ENCODE results near the gene FAM13B.
"Not testable (repeated sequence)": the region's sequence is repeated elsewhere in the genome, so short reads cannot be mapped to it uniquely, and the experiment has no call there.

The FAM13B gene

GRCh38 chr5:138054847-138055558 is 22.1 kb upstream of the FAM13B start:
- Histone ChIP-seq H3K36me3 (ENCODE audit: control insufficient read depth, insufficient read depth, low read length) (no peaks in the 10 kb centered on the region), H3K4me1 (ENCODE audit: control insufficient read depth, insufficient read depth, low read length, poor library complexity, severe bottlenecking) (no peaks in the 10 kb centered on the region), H3K27me3 (replicated peaks; ENCODE audit: control insufficient read depth, insufficient read depth, low read length, poor library complexity, severe bottlenecking) (no peaks in the 10 kb centered on the region), H3K27ac (ENCODE audit: insufficient read depth, low read length, poor library complexity, severe bottlenecking) (no peak overlapping the region), H3K9me3 (ENCODE audit: control insufficient read depth, low read length) (no peaks in the 10 kb centered on the region), H3K4me3 (ENCODE audit: insufficient read depth, low read depth, low read length, poor library complexity, severe bottlenecking) (no peak overlapping the region)
- DNase-seq = no peak

- no peak overlapping the region for H3K27ac ChIP-seq (ENCODE audit: insufficient read depth, low read length, poor library complexity, severe bottlenecking)
- no peaks in the 10 kb centered on the region for H3K4me1 ChIP-seq (ENCODE audit: control insufficient read depth, insufficient read depth, low read length, poor library complexity, severe bottlenecking)
- no peaks in the 10 kb centered on the region for H3K27me3 ChIP-seq (replicated peaks; ENCODE audit: control insufficient read depth, insufficient read depth, low read length, poor library complexity, severe bottlenecking)
- DNase-seq = no peak
- no peaks in the 10 kb centered on the region for H3K9me3 ChIP-seq (ENCODE audit: control insufficient read depth, low read length)
- no peak overlapping the region for H3K4me3 ChIP-seq (ENCODE audit: insufficient read depth, low read depth, low read length, poor library complexity, severe bottlenecking)
- no peaks in the 10 kb centered on the region for H3K36me3 ChIP-seq (ENCODE audit: control insufficient read depth, insufficient read depth, low read length)
Observed at GRCh38 chr5:138054206-138054605, 21.3 kb upstream of the FAM13B start.

DNA sequence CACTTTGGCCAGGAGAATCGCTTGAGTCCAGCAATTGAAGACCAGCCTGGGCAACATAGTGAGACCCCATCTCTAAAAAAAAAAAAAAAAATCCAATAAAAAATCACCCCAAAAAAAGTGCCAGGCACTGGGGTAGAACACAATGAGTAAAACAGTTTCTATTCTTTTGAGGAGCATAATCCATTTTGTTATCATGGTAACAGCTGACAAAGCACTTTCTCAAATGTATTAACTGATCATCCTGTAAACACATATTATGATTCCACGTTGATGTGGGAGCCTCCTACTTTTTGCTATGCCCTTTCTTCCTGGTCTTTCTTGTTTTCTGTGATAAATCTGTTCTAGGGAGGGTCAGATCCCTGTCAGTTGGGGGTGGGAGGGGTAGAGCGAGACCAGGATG is 20.7 kb upstream of the FAM13B start:
- no peak overlapping the region for H3K4me3 ChIP-seq (ENCODE audit: insufficient read depth, low read depth, low read length, poor library complexity, severe bottlenecking)
- H3K27ac ChIP-seq (ENCODE audit: insufficient read depth, low read length, poor library complexity, severe bottlenecking) = no peak overlapping the region
- no peaks in the 10 kb centered on the region for H3K9me3 ChIP-seq (ENCODE audit: control insufficient read depth, low read length)
- H3K4me1 ChIP-seq (ENCODE audit: control insufficient read depth, insufficient read depth, low read length, poor library complexity, severe bottlenecking) = no peaks in the 10 kb centered on the region
- H3K27me3 ChIP-seq (replicated peaks; ENCODE audit: control insufficient read depth, insufficient read depth, low read length, poor library complexity, severe bottlenecking) = no peaks in the 10 kb centered on the region
- H3K36me3 ChIP-seq (ENCODE audit: control insufficient read depth, insufficient read depth, low read length) = no peaks in the 10 kb centered on the region
- DNase-seq = no peak

DNA sequence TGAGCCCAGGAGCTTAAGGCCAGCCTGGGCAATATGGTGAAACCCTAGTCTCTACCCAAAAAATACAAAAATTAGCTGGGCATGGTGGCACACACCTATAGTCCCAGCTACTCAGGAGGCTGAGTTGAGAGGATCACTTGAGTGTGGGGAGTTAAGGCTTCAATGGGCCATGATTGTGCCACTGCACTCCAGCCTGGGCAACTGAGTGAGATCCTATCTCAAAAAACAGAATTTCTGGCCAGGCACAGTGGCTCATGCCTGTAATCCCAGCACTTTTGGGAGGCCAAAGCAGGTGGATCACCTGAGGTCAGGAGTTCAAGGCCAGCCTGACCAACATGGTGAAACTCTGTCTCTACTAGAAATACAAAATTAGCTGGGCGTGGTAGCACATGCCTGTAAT is 19.8 kb upstream of the FAM13B start:
- not testable (repeated sequence) for H3K4me3 ChIP-seq (ENCODE audit: insufficient read depth, low read depth, low read length, poor library complexity, severe bottlenecking); H3K27me3 ChIP-seq (replicated peaks; ENCODE audit: control insufficient read depth, insufficient read depth, low read length, poor library complexity, severe bottlenecking); H3K4me1 ChIP-seq (ENCODE audit: control insufficient read depth, insufficient read depth, low read length, poor library complexity, severe bottlenecking); H3K9me3 ChIP-seq (ENCODE audit: control insufficient read depth, low read length); H3K36me3 ChIP-seq (ENCODE audit: control insufficient read depth, insufficient read depth, low read length); H3K27ac ChIP-seq (ENCODE audit: insufficient read depth, low read length, poor library complexity, severe bottlenecking); DNase-seq

DNA sequence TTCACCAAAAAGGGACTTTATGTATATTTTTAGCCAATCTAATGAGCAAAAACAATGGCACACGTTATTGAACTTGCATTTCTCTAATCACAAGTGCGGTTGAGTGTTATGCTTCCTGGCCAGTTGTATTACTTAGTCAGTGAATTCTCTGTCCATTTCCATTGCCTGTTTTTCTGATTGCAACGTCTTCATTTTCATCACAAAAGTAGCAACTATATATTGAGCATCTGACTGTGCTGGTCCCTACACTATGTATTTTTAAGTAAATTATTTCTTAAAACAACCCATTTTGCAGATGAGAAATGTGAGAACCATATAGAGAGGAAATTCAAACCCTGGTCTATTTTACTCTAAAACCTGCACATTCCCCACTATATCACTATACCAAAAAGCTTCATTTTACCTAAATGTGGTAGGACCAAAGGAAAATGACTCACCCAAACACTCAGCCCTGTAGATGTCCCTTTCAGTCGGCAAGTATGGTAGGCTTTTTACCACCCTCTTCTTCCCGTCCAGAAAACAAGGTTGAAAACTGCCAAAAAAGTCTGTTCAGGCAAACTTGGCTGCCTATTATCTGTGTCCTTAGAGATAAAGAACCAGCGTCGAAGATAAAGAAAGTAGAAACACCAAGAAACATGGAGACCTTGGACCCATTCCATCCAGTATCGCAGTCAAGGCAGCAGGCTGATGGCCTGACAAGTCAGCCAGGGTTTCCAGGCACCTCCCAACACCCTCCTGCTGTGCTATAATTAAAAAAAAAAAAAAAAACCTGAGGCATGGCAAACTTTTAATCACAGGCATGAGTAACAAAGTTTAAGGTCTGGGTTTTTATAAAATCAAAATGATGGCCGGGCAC is 18.8 kb upstream of the FAM13B start:
- Histone ChIP-seq H3K4me1 (ENCODE audit: control insufficient read depth, insufficient read depth, low read length, poor library complexity, severe bottlenecking) (no peaks in the 10 kb centered on the region), H3K4me3 (ENCODE audit: insufficient read depth, low read depth, low read length, poor library complexity, severe bottlenecking) (no peak overlapping the region), H3K9me3 (ENCODE audit: control insufficient read depth, low read length) (no peaks in the 10 kb centered on the region), H3K36me3 (ENCODE audit: control insufficient read depth, insufficient read depth, low read length) (no peaks in the 10 kb centered on the region), H3K27me3 (replicated peaks; ENCODE audit: control insufficient read depth, insufficient read depth, low read length, poor library complexity, severe bottlenecking) (no peaks in the 10 kb centered on the region), H3K27ac (ENCODE audit: insufficient read depth, low read length, poor library complexity, severe bottlenecking) (no peak overlapping the region)
- no peak for DNase-seq

GRCh38 chr5:138045283-138045682 is 12.4 kb upstream of the FAM13B start:
- H3K27ac ChIP-seq (ENCODE audit: insufficient read depth, low read length, poor library complexity, severe bottlenecking); H3K4me3 ChIP-seq (ENCODE audit: insufficient read depth, low read depth, low read length, poor library complexity, severe bottlenecking); H3K9me3 ChIP-seq (ENCODE audit: control insufficient read depth, low read length); H3K4me1 ChIP-seq (ENCODE audit: control insufficient read depth, insufficient read depth, low read length, poor library complexity, severe bottlenecking); H3K36me3 ChIP-seq (ENCODE audit: control insufficient read depth, insufficient read depth, low read length); DNase-seq; H3K27me3 ChIP-seq (replicated peaks; ENCODE audit: control insufficient read depth, insufficient read depth, low read length, poor library complexity, severe bottlenecking): not testable (repeated sequence)

GRCh38 chr5:138038826-138039225 is 5.9 kb upstream of the FAM13B start:
- Histone ChIP-seq H3K27ac (ENCODE audit: insufficient read depth, low read length, poor library complexity, severe bottlenecking) (no peak overlapping the region), H3K4me1 (ENCODE audit: control insufficient read depth, insufficient read depth, low read length, poor library complexity, severe bottlenecking) (no peaks in the 10 kb centered on the region), H3K9me3 (ENCODE audit: control insufficient read depth, low read length) (no peaks in the 10 kb centered on the region), H3K4me3 (ENCODE audit: insufficient read depth, low read depth, low read length, poor library complexity, severe bottlenecking) (no peak overlapping the region), H3K27me3 (replicated peaks; ENCODE audit: control insufficient read depth, insufficient read depth, low read length, poor library complexity, severe bottlenecking) (no peaks in the 10 kb centered on the region), H3K36me3 (ENCODE audit: control insufficient read depth, insufficient read depth, low read length) (no peaks in the 10 kb centered on the region)
- no peak for DNase-seq

- no peak overlapping the region for H3K27ac ChIP-seq (ENCODE audit: insufficient read depth, low read length, poor library complexity, severe bottlenecking)
- H3K9me3 ChIP-seq (ENCODE audit: control insufficient read depth, low read length) = no peaks in the 10 kb centered on the region
- no peaks in the 10 kb centered on the region for H3K27me3 ChIP-seq (replicated peaks; ENCODE audit: control insufficient read depth, insufficient read depth, low read length, poor library complexity, severe bottlenecking)
- H3K36me3 ChIP-seq (ENCODE audit: control insufficient read depth, insufficient read depth, low read length) = no peaks in the 10 kb centered on the region
- peaks cover 5% of the 10 kb centered on the region for H3K4me1 ChIP-seq (ENCODE audit: control insufficient read depth, insufficient read depth, low read length, poor library complexity, severe bottlenecking)
- H3K4me3 ChIP-seq (ENCODE audit: insufficient read depth, low read depth, low read length, poor library complexity, severe bottlenecking) = no peak overlapping the region
- no peak for DNase-seq
Observed at GRCh38 chr5:138037907-138038633, 5.2 kb upstream of the FAM13B start.

DNA sequence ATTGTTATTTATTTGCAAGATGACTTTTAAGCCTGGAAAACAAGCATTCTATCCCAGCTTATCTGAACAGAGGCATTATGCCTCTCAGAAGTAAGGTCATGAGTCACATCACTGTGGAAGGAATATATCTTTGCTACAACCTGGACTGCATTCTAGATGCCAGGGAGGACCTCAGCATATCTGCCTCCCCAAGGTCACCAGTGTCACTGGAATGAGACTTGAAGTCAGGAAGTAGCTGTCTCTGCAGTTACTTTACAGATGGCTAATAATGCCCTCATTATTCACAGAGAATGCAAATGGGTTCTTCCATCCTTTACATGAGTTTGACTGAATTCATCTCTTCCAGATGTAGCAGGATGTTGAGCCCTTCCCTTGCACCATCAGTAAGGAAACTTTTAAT is 4.4 kb upstream of the FAM13B start:
- Histone ChIP-seq H3K4me3 (ENCODE audit: insufficient read depth, low read depth, low read length, poor library complexity, severe bottlenecking) (no peak overlapping the region), H3K27me3 (replicated peaks; ENCODE audit: control insufficient read depth, insufficient read depth, low read length, poor library complexity, severe bottlenecking) (no peaks in the 10 kb centered on the region), H3K36me3 (ENCODE audit: control insufficient read depth, insufficient read depth, low read length) (no peaks in the 10 kb centered on the region), H3K9me3 (ENCODE audit: control insufficient read depth, low read length) (no peaks in the 10 kb centered on the region), H3K4me1 (ENCODE audit: control insufficient read depth, insufficient read depth, low read length, poor library complexity, severe bottlenecking) (peaks cover 5% of the 10 kb centered on the region), H3K27ac (ENCODE audit: insufficient read depth, low read length, poor library complexity, severe bottlenecking) (no peak overlapping the region)
- no peak for DNase-seq

Data from effector memory CD4-positive, alpha-beta T cell (primary cell).